ENCODE results near the gene ATL1. TPM values are rescaled to one million over a fixed set of nuclear protein-coding genes. Genes with fewer than 3 reads are reported as not detected.

ATL1 gene
- total and polyA plus RNA-seq, 2 of the 8 experiments (the other 6 are each of a cell fraction or from before 2014, with no cell fraction given): 4.0 to 5.9 TPM

GRCh38 chr14:50573862-50574261, 13.9 kb downstream of the ATL1 start (continued):
- TF ChIP-seq CBX8 (IDR thresholded peaks at IDR 0.05; ENCODE audit: borderline replicate concordance, low read depth, low read length): no peak

DNA sequence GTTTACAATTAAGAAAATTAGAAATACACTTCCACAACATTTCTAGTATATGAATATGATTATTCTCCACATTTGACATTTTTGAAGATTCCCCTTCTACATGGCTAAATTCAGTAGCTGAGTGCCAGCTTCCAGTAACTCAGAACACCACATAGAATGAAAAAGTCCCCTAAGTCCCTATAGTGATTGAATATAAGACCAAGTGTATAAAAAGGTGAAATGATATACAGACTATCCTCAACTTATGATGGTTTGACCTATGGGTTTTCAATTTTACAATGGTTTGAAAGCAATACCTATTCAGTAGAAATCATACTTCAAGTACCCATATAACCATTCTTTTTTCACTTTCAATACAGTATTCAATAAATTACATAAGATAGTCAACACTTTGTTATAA, 15.8 kb downstream of the ATL1 start:
- H4K8ac ChIP-seq (ENCODE audit: extremely low read depth, insufficient read depth, low read length): no peak overlapping the region
- H2BK20ac ChIP-seq (ENCODE audit: low read length): no peak overlapping the region
- H3K79me2 ChIP-seq (ENCODE audit: control insufficient read depth in 1 of 2, insufficient read depth in 2 of 2, low read length in 2 of 2): no peaks in the 10 kb centered on the region
- TF ChIP-seq POLR2A (IDR thresholded peaks at IDR 0.05; ENCODE audit: control extremely low read depth in 1 of 2, low read depth in 2 of 2, low read length in 2 of 2): no peak
- no peak for TF ChIP-seq ATF2 (IDR thresholded peaks at IDR 0.05; ENCODE audit: low read length)
- no peak for TF ChIP-seq TAF1 (IDR thresholded peaks at IDR 0.05; ENCODE audit: low read depth, low read length)
- TF ChIP-seq PHF8 (conservative IDR thresholded peaks at IDR 0.05; ENCODE audit: low read depth, low read length): no peak
- no peak for TF ChIP-seq RNF2 (IDR thresholded peaks at IDR 0.05; ENCODE audit: borderline replicate concordance, low read depth, low read length, missing control alignments, poor library complexity, severe bottlenecking)
- no peak for TF ChIP-seq SUZ12 (IDR thresholded peaks at IDR 0.05; ENCODE audit: low read length)
- TF ChIP-seq SIN3A (conservative IDR thresholded peaks at IDR 0.05 in 1 of 2, IDR thresholded peaks at IDR 0.05 in 1 of 2; ENCODE audit: low read depth in 1 of 2, low read length in 2 of 2): no peak
- no peak for TF ChIP-seq MAFK (IDR thresholded peaks at IDR 0.05; ENCODE audit: low read depth, low read length)
- no peak for TF ChIP-seq SAP30 (IDR thresholded peaks at IDR 0.05; ENCODE audit: insufficient read depth, insufficient replicate concordance, low read length)
- TF ChIP-seq TCF12 (IDR thresholded peaks at IDR 0.05; ENCODE audit: low read depth, low read length): no peak

More for the DNA sequence above, 15.8 kb downstream of the ATL1 start:
- ChIA-PET CTCF (ENCODE audit: partially characterized antibody) (interaction anchor here (1.4 kb wide), 1 partner anchor 44 kb away, joined by 4 read pairs; no protein-coding TSS in a partner anchor), POLR2A (ENCODE audit: partially characterized antibody) (interaction anchor here (1.1 kb wide), 1 partner anchor 9 kb away, joined by 3 read pairs; no protein-coding TSS in a partner anchor)
- H3K79me1 ChIP-seq (ENCODE audit: low read depth, low read length): no peaks in the 10 kb centered on the region
- no peak overlapping the region for H2BK12ac ChIP-seq (ENCODE audit: low read depth, low read length)
- H2AFZ ChIP-seq (ENCODE audit: low read length): no peak overlapping the region
- DNase-seq (ENCODE audit: low read depth in 1 of 2, low spot score in 2 of 2) (no peak), FAIRE-seq (no peak)
- no peaks in the 10 kb centered on the region for H3K23me2 ChIP-seq (ENCODE audit: low read depth, low read length)
- H2AK5ac ChIP-seq (ENCODE audit: low read depth, low read length): no peak overlapping the region
- no peak overlapping the region for H3K56ac ChIP-seq (replicated peaks; ENCODE audit: insufficient read length, low read depth, low read length)
- H4K20me1 ChIP-seq (replicated peaks in 1 of 2; ENCODE audit: control insufficient read depth in 1 of 2, insufficient read depth in 2 of 2, low read length in 2 of 2): no peaks in the 10 kb centered on the region
- no peak overlapping the region for H3K27ac ChIP-seq (ENCODE audit: low read depth, low read length)
- H2BK120ac ChIP-seq (replicated peaks; ENCODE audit: low read depth, low read length): no peak overlapping the region
- H3K36me3 ChIP-seq (ENCODE audit: control insufficient read depth in 2 of 4, insufficient read depth in 4 of 4, low read length in 3 of 4): no peaks in the 10 kb centered on the region
- no peak overlapping the region for H3K4me2 ChIP-seq (ENCODE audit: insufficient read depth in 1 of 2, low read depth in 2 of 2, low read length in 2 of 2)
- no peaks in the 10 kb centered on the region for H3K4me1 ChIP-seq (replicated peaks in 1 of 4; ENCODE audit: control insufficient read depth in 3 of 4, insufficient read depth in 4 of 4, low read length in 3 of 4)
- H2BK15ac ChIP-seq (ENCODE audit: low read length): no peak overlapping the region
- H3K14ac ChIP-seq (ENCODE audit: insufficient read length): no peak overlapping the region
- no peak overlapping the region for H3K18ac ChIP-seq (ENCODE audit: extremely low read depth, low read length)
- no peak overlapping the region for H3K4me3 ChIP-seq (ENCODE audit: extremely low read depth in 1 of 4, insufficient read depth in 2 of 4, low read depth in 3 of 4, low read length in 4 of 4)
- no peak overlapping the region for H4K91ac ChIP-seq (replicated peaks; ENCODE audit: insufficient read length, low read length)
- H3K9me3 ChIP-seq (ENCODE audit: insufficient read depth in 2 of 2, low read depth in 1 of 2, low read length in 1 of 2): peaks cover 2% of the 10 kb centered on the region in 2 experiments; a peak in 1 of 4 replicates
- H3K4ac ChIP-seq (replicated peaks; ENCODE audit: insufficient read length, low read depth, low read length): no peak overlapping the region
- H3K23ac ChIP-seq (ENCODE audit: insufficient read length): no peak overlapping the region
- H3K9ac ChIP-seq (replicated peaks in 1 of 4; ENCODE audit: extremely low read depth in 1 of 4, low read depth in 3 of 4, low read length in 3 of 4): no peak overlapping the region
- no peak overlapping the region for H4K5ac ChIP-seq (ENCODE audit: insufficient read length, low read depth, low read length)
- H3K27me3 ChIP-seq (replicated peaks in 1 of 4; ENCODE audit: control insufficient read depth in 3 of 4, extremely low read depth in 1 of 4, insufficient read depth in 3 of 4, low read length in 3 of 4): no peaks in the 10 kb centered on the region
- H2BK5ac ChIP-seq (ENCODE audit: low read depth, low read length): no peak overlapping the region

Data from H1 (cell line).